Measurements from ENCODE around the gene CHIT1.

- no peak for TF ChIP-seq POLR2AphosphoS5 (IDR thresholded peaks at IDR 0.05; ENCODE audit: control insufficient read depth, insufficient read depth, low read depth, low read length)
- TF ChIP-seq SUPT5H (IDR thresholded peaks at IDR 0.05): no peak
- no peak for TF ChIP-seq SMC3 (conservative IDR thresholded peaks at IDR 0.05; ENCODE audit: insufficient read depth, low read depth, low read length)
- TF ChIP-seq PKNOX1 (IDR thresholded peaks at IDR 0.05): peak; percentile 83
- TF ChIP-seq, protein P1, sequence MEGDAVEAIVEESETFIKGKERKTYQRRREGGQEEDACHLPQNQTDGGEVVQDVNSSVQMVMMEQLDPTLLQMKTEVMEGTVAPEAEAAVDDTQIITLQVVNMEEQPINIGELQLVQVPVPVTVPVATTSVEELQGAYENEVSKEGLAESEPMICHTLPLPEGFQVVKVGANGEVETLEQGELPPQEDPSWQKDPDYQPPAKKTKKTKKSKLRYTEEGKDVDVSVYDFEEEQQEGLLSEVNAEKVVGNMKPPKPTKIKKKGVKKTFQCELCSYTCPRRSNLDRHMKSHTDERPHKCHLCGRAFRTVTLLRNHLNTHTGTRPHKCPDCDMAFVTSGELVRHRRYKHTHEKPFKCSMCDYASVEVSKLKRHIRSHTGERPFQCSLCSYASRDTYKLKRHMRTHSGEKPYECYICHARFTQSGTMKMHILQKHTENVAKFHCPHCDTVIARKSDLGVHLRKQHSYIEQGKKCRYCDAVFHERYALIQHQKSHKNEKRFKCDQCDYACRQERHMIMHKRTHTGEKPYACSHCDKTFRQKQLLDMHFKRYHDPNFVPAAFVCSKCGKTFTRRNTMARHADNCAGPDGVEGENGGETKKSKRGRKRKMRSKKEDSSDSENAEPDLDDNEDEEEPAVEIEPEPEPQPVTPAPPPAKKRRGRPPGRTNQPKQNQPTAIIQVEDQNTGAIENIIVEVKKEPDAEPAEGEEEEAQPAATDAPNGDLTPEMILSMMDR (IDR thresholded peaks at IDR 0.05 in 2 of 3, conservative IDR thresholded peaks at IDR 0.05 in 1 of 3; ENCODE audit: insufficient read depth in 2 of 3, low read depth in 1 of 3, low read length in 3 of 3): no peak
Measured at GRCh38 chr1:203278885-203279406, 49.5 kb upstream of the CHIT1 start.
